Skeletal muscle tissue (tissue), 4 donors: ENCODE measurements around the gene DNAAF9. TPM values are rescaled to one million over a fixed set of nuclear protein-coding genes. Genes with fewer than 3 reads are reported as not detected.
"Not testable (repeated sequence)": the region's sequence is repeated elsewhere in the genome, so short reads cannot be mapped to it uniquely, and the experiment has no call there.

Experiments
- H3K27ac ChIP-seq: one replicate; pipeline ENCODE4 v1.7.0; 2013; ENCODE audit warnings: mild to moderate bottlenecking, low read depth, low read length, inconsistent platforms
- H3K27me3 ChIP-seq, 3 donors: one replicate each; pipeline ENCODE4 v1.7.0; 2013; ENCODE audit warnings: low read length in 3 of 3; ENCODE audit not compliant: control insufficient read depth in 3 of 3, insufficient read depth in 3 of 3
- H3K36me3 ChIP-seq, 3 donors: one replicate each; pipeline ENCODE4 v1.7.0; 2013; ENCODE audit warnings: low read length in 3 of 3; ENCODE audit not compliant: control insufficient read depth in 3 of 3, insufficient read depth in 3 of 3
- H3K4me1 ChIP-seq, 3 donors: one replicate each; pipeline ENCODE4 v1.7.0; 2013; ENCODE audit warnings: low read length in 3 of 3, mild to moderate bottlenecking in 3 of 3; ENCODE audit not compliant: control insufficient read depth in 3 of 3, insufficient read depth in 3 of 3
- H3K4me3 ChIP-seq, 3 donors: one replicate each; pipeline ENCODE4 v1.7.0; 2013; ENCODE audit warnings: low read length in 3 of 3
- H3K9ac ChIP-seq, 3 donors: one replicate each; pipeline ENCODE4 v1.7.0; 2013; ENCODE audit warnings: low read length in 3 of 3, mild to moderate bottlenecking in 3 of 3, moderate library complexity in 2 of 3, low read depth in 1 of 3
- H3K9me3 ChIP-seq, 3 donors: one replicate each; pipeline ENCODE4 v1.7.0; 2013; ENCODE audit warnings: low read length in 3 of 3; ENCODE audit not compliant: control insufficient read depth in 3 of 3
- total RNA-seq: library from RNA; depleted of rRNA; stranded (reverse); fragments of >200 nt; gene quantifications from one replicate; pipeline ENCODE4 v1.2.3, GENCODE V29; 2014
- donor health status: Osteomylitis.

The DNAAF9 gene
- total RNA-seq, 1 donor from 2014 or later: 13.6 TPM

DNA sequence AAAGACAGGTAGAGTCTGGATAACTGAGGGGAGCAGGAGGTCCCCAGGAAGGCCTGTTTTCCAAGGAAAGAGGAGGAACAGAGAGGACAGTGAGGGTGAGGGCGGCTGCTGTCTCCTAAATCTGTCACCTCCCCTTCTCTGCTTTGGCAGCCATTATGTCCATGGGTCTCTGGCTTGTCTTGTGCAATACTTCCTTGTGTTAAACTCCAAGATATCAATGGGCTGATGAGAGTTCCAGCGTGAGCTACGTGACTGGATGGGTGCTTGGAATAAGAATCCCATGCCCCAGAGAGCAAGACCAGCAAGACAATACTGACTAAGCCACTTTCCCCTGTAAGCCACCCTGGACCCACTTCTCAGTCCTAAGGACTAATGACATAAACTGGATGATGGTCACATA is 26.3 kb upstream of the DNAAF9 start:
- no peak overlapping the region for H3K27ac ChIP-seq
- peaks cover 0 to 3% (median 0%) of the 10 kb centered on the region in 3 donors for H3K4me1 ChIP-seq
- H3K9ac ChIP-seq: no peak overlapping the region
- H3K36me3 ChIP-seq: no peaks in the 10 kb centered on the region
- no peaks in the 10 kb centered on the region for H3K9me3 ChIP-seq
- no peaks in the 10 kb centered on the region for H3K27me3 ChIP-seq
- H3K4me3 ChIP-seq: no peak overlapping the region

GRCh38 chr20:3432844-3433243 is 25.4 kb upstream of the DNAAF9 start:
- Histone ChIP-seq H3K27ac (no peak overlapping the region), H3K4me3 (no peak overlapping the region), H3K27me3 (no peaks in the 10 kb centered on the region), H3K36me3 (no peaks in the 10 kb centered on the region), H3K9me3 (no peaks in the 10 kb centered on the region), H3K4me1 (peaks cover 0 to 3% (median 0%) of the 10 kb centered on the region in 3 donors), H3K9ac (no peak overlapping the region)

- Histone ChIP-seq H3K4me1 (peaks cover 0 to 3% (median 0%) of the 10 kb centered on the region in 3 donors), H3K27ac (no peak overlapping the region), H3K27me3 (no peaks in the 10 kb centered on the region), H3K4me3 (no peak overlapping the region), H3K36me3 (no peaks in the 10 kb centered on the region), H3K9me3 (no peaks in the 10 kb centered on the region), H3K9ac (no peak overlapping the region)
These were observed 23.6 kb upstream of the DNAAF9 start for GRCh38 chr20:3431109-3431508.

DNA sequence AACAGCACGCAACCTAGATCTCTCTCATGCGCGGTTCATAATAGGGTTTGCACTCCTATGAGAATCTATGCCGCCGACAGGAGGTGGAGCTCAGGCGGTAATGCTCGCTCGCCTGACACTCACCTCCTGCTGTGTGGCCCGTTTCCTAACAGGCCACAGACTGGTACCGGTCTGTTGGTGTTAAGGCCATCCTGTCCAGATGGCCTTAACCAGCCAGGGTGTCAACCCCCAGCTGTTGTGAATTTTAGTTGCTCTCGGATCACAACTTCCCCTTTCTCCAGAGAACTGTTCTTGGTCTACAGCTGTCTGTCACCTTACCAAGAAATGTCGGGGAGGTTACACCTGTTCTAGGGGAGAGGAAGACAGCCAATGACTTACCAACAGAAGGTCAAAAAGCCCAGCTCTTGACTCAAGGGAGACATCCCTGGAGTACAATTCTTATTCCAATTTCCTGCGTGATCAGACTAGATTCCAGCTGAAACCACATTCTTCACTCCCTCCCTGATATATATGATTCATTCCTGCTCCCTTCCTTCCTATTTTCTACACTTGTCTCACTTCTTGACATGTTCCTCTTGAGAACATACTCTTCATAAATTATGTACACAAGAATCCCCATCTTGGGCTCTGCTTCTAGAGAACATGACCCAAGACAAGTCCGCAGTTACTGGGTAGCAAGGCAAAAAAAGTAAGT is 23.1 kb upstream of the DNAAF9 start:
- Histone ChIP-seq H3K9me3 (no peaks in the 10 kb centered on the region), H3K27ac (no peak overlapping the region), H3K36me3 (no peaks in the 10 kb centered on the region), H3K9ac (no peak overlapping the region), H3K27me3 (no peaks in the 10 kb centered on the region), H3K4me1 (peaks cover 0 to 3% (median 0%) of the 10 kb centered on the region in 3 donors), H3K4me3 (no peak overlapping the region)

GRCh38 chr20:3426766-3427165 is 19.3 kb upstream of the DNAAF9 start:
- H3K27ac ChIP-seq, H3K4me1 ChIP-seq, H3K36me3 ChIP-seq, H3K4me3 ChIP-seq, H3K27me3 ChIP-seq, H3K9ac ChIP-seq, H3K9me3 ChIP-seq: not testable (repeated sequence)

DNA sequence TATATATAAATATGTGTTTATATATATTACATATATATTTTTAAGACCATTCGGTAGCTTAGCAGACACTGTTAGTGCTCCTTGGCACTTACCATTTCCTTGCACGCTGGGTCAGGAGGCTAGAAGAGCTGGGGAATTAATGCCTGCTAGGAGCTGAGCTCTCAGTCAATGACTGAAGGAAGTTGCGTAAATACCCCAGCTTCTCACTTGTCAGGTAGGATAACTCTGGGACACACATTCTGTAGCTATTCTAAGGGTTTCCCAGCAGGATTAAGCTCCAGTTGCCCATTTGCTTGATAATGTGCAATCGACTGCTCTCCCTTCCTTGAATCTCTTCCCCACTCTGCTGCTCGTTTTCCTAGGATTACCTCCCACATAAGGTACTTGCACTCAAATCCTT is 15.7 kb upstream of the DNAAF9 start:
- H3K27ac ChIP-seq: no peak overlapping the region
- H3K9me3 ChIP-seq: no peaks in the 10 kb centered on the region
- H3K4me1 ChIP-seq: no peaks in the 10 kb centered on the region

DNA sequence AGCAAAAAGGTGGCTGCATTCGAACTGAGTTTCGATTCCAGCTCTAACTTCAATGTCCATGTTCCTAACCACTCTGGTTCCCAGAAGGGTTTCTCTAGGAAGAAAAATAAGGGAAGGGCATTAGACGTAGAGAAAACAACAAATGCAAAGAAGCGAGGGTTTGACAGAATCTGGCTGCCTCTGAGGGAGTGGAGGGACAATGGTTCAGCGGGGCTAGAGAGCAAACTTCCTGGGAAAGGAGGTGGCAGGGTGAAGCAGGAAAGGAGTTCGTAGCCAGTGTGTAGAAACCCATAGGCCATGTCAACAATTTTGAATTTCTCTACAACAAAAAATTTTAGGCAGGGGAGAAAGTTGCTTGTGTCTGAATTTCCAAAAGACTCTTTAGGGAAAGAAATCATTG is 14.5 kb upstream of the DNAAF9 start:
- Histone ChIP-seq H3K4me3 (no peak overlapping the region), H3K9ac (no peak overlapping the region), H3K9me3 (no peaks in the 10 kb centered on the region), H3K27me3 (no peaks in the 10 kb centered on the region), H3K36me3 (no peaks in the 10 kb centered on the region), H3K4me1 (no peaks in the 10 kb centered on the region), H3K27ac (no peak overlapping the region)

More for the DNA sequence above, 15.7 kb upstream of the DNAAF9 start:
- Histone ChIP-seq H3K4me3 (no peak overlapping the region), H3K36me3 (no peaks in the 10 kb centered on the region), H3K27me3 (no peaks in the 10 kb centered on the region), H3K9ac (no peak overlapping the region)

GRCh38 chr20:3420211-3420707 is 12.8 kb upstream of the DNAAF9 start:
- H3K9me3 ChIP-seq: no peaks in the 10 kb centered on the region
- H3K36me3 ChIP-seq: no peaks in the 10 kb centered on the region
- no peak overlapping the region for H3K9ac ChIP-seq
- H3K4me1 ChIP-seq: no peaks in the 10 kb centered on the region
- no peak overlapping the region for H3K27ac ChIP-seq
- no peak overlapping the region for H3K4me3 ChIP-seq
- no peaks in the 10 kb centered on the region for H3K27me3 ChIP-seq

DNA sequence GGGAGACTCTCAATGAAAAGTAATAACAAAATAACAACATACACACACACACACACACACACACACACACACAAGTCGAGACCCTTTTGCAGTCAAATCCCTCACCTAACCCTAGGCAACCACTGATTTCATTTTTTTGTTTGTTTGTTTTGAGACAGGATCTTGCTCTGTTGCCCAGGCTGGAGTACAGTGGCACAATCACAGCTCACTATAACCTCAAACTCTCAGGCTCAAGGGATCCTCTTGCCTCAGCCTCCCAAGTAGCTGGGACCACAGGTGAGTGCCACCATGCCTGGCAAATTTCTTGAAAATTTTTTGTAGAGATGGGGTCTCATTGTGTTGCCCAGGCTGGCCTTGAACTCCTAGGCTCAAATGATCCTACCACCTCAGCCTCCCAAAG is 10.7 kb upstream of the DNAAF9 start:
- not testable (repeated sequence) for H3K4me1 ChIP-seq, H3K9ac ChIP-seq, H3K27ac ChIP-seq, H3K27me3 ChIP-seq, H3K4me3 ChIP-seq, H3K36me3 ChIP-seq, H3K9me3 ChIP-seq

GRCh38 chr20:3414122-3414521 is 6.7 kb upstream of the DNAAF9 start:
- Histone ChIP-seq H3K27me3 (no peaks in the 10 kb centered on the region), H3K9me3 (no peaks in the 10 kb centered on the region), H3K27ac (no peak overlapping the region), H3K36me3 (no peaks in the 10 kb centered on the region), H3K4me3 (no peak overlapping the region), H3K9ac (no peak overlapping the region), H3K4me1 (no peaks in the 10 kb centered on the region)
